Astrocyte (in vitro differentiated cells and primary cell): ENCODE data around the gene MAST2. TPM values are rescaled to one million over a fixed set of nuclear protein-coding genes. Genes with fewer than 3 reads are reported as not detected.
"Not testable (repeated sequence)": the region's sequence is repeated elsewhere in the genome, so short reads cannot be mapped to it uniquely, and the experiment has no call there.

Source experiments
- DNase-seq: peaks from one replicate; pipeline ENCODE4 v3.0.0-alpha.2; 2010; ENCODE audit warnings: low read depth
- FAIRE-seq: peaks from 2 replicates; lab custom pipeline; 2011; peaks lifted over from hg19 to GRCh38; lab: Jason Lieb, UNC
- H2AFZ ChIP-seq: 2 replicates; pipeline ENCODE4 v1.6.0; 2012; ENCODE audit warnings: low read depth, low read length, inconsistent platforms
- H3K27ac ChIP-seq: 2 replicates; pipeline ENCODE4 v1.5.1; 2011; ENCODE audit warnings: low read depth, low read length, inconsistent platforms
- H3K27me3 ChIP-seq: 2 replicates; pipeline ENCODE4 v1.6.0; 2011; ENCODE audit warnings: low read length, inconsistent platforms; ENCODE audit not compliant: insufficient read depth
- H3K36me3 ChIP-seq: 2 replicates; pipeline ENCODE4 v1.5.1; 2011; ENCODE audit warnings: low read length, inconsistent platforms; ENCODE audit not compliant: insufficient read depth
- H3K4me1 ChIP-seq: 2 replicates; pipeline ENCODE4 v1.5.1; 2011; ENCODE audit warnings: low read length, inconsistent platforms; ENCODE audit not compliant: insufficient read depth
- H3K4me2 ChIP-seq: 2 replicates; pipeline ENCODE4 v1.6.0; 2012; ENCODE audit warnings: low read length, inconsistent platforms
- H3K4me3 ChIP-seq: 2 replicates; pipeline ENCODE4 v1.5.1; 2011; ENCODE audit warnings: low read depth, mild to moderate bottlenecking, low read length, inconsistent platforms; ENCODE audit not compliant: insufficient read depth
- H3K79me2 ChIP-seq: 2 replicates; pipeline ENCODE4 v1.6.0; 2012; ENCODE audit warnings: mild to moderate bottlenecking, low read length, inconsistent platforms; ENCODE audit not compliant: insufficient read depth
- H3K9ac ChIP-seq: 2 replicates; pipeline ENCODE4 v1.6.0; 2012; ENCODE audit warnings: mild to moderate bottlenecking, low read length, inconsistent platforms
- H3K9me3 ChIP-seq: 2 replicates; pipeline ENCODE4 v1.5.1; 2012; ENCODE audit warnings: low read depth, mild to moderate bottlenecking, low read length, inconsistent platforms; ENCODE audit not compliant: insufficient read depth
- H4K20me1 ChIP-seq: 2 replicates; pipeline ENCODE4 v1.6.0; 2012; ENCODE audit warnings: low read length, inconsistent platforms; ENCODE audit not compliant: insufficient read depth
- H3K27ac Mint-ChIP-seq: one replicate; pipeline ENCODE4 v1.8.0; 2021; ENCODE audit warnings: mild to moderate bottlenecking, mixed read lengths; ENCODE audit not compliant: unreplicated experiment
- H3K27me3 Mint-ChIP-seq: one replicate; pipeline ENCODE4 v1.8.0; 2021; ENCODE audit warnings: low read depth, mixed read lengths; ENCODE audit not compliant: unreplicated experiment
- H3K36me3 Mint-ChIP-seq: one replicate; pipeline ENCODE4 v1.8.0; 2021; ENCODE audit warnings: low read depth, mixed read lengths; ENCODE audit not compliant: unreplicated experiment
- H3K4me1 Mint-ChIP-seq: one replicate; pipeline ENCODE4 v1.8.0; 2021; ENCODE audit warnings: low read depth, mixed read lengths; ENCODE audit not compliant: unreplicated experiment
- H3K4me3 Mint-ChIP-seq: one replicate; pipeline ENCODE4 v1.8.0; 2021; ENCODE audit warnings: mild to moderate bottlenecking, moderate library complexity, mixed read lengths; ENCODE audit not compliant: unreplicated experiment
- H3K9me3 Mint-ChIP-seq: one replicate; pipeline ENCODE4 v1.8.0; 2021; ENCODE audit warnings: mild to moderate bottlenecking, mixed read lengths; ENCODE audit not compliant: unreplicated experiment
- EZH2 ChIP-seq: IDR thresholded peaks from 2 replicates; pipeline ENCODE4 v1.6.1; 2012; ENCODE audit warnings: mild to moderate bottlenecking, low read length, inconsistent platforms; ENCODE audit not compliant: insufficient read depth
- total RNA-seq: library from RNA; stranded (reverse); gene quantifications from 2 replicates; pipeline ENCODE4 v1.2.1, GENCODE V29; 2021
- TF ChIP-seq, protein P1 (sequence below): IDR thresholded peaks from 2 replicates; pipeline ENCODE4 v1.5.1; 2011; ENCODE audit warnings: low read depth, mild to moderate bottlenecking, inconsistent platforms, low read length, moderate library complexity; ENCODE audit not compliant: insufficient read depth

The MAST2 gene
- total RNA-seq, 1 donor from 2014 or later = 41.0 TPM

DNA sequence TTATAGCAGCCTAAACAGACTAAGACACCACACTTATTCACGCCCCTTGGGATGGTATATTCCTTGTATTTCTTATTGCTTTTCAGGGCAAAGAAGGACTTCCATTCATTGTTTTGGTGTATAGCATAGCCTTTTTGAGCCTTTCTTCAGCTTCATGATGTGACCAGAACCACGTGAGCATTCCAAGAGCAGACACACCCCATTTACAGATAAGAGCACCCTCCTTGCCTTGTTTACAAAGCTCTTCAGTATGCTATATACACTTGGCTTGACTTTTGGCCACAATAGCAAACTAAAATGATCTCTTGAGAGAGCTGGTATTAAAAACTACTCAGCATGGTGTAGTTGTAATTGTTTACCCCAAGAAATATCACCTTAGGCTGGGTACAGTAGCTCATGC, 250.3 kb downstream of the MAST2 start:
- no peak for TF ChIP-seq EZH2
- TF ChIP-seq, protein P1, sequence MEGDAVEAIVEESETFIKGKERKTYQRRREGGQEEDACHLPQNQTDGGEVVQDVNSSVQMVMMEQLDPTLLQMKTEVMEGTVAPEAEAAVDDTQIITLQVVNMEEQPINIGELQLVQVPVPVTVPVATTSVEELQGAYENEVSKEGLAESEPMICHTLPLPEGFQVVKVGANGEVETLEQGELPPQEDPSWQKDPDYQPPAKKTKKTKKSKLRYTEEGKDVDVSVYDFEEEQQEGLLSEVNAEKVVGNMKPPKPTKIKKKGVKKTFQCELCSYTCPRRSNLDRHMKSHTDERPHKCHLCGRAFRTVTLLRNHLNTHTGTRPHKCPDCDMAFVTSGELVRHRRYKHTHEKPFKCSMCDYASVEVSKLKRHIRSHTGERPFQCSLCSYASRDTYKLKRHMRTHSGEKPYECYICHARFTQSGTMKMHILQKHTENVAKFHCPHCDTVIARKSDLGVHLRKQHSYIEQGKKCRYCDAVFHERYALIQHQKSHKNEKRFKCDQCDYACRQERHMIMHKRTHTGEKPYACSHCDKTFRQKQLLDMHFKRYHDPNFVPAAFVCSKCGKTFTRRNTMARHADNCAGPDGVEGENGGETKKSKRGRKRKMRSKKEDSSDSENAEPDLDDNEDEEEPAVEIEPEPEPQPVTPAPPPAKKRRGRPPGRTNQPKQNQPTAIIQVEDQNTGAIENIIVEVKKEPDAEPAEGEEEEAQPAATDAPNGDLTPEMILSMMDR = no peak
- no peak for FAIRE-seq

DNA sequence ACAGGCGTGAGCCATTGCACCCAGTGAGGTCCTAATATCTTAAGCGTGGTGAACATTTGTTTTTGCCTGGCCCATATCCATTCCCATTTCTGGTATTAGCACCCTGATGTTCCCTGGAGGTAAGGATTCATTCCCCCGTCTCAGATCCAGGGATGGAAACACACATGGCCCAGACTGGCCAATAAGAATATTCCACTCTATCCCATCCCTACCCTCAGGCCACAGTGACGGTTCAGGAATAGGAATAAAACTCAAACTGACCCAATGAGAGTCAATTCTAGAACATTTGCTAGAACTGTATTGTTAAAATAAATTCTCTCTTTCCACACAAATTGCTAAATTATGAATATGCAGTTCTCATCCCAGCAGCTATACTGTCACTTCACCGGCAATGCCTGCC, 252.9 kb downstream of the MAST2 start:
- H3K27me3 Mint-ChIP-seq = no peaks in the 10 kb centered on the region
- no peak for DNase-seq
- no peaks in the 10 kb centered on the region for H3K4me1 Mint-ChIP-seq
- Histone ChIP-seq H4K20me1 (no peaks in the 10 kb centered on the region), H3K4me1 (no peaks in the 10 kb centered on the region), H3K27me3 (no peaks in the 10 kb centered on the region), H3K79me2 (no peaks in the 10 kb centered on the region), H2AFZ (no peak overlapping the region), H3K27ac (no peak overlapping the region), H3K4me2 (no peak overlapping the region), H3K9me3 (no peaks in the 10 kb centered on the region), H3K36me3 (peaks cover 8% of the 10 kb centered on the region), H3K4me3 (no peak overlapping the region), H3K9ac (no peak overlapping the region)
- H3K27ac Mint-ChIP-seq = no peak overlapping the region
- no peak for TF ChIP-seq EZH2
- TF ChIP-seq, protein P1 = no peak
- peaks cover 1% of the 10 kb centered on the region for H3K9me3 Mint-ChIP-seq
- H3K4me3 Mint-ChIP-seq = no peak overlapping the region
- FAIRE-seq = no peak
- peaks cover 27% of the 10 kb centered on the region for H3K36me3 Mint-ChIP-seq

More for the DNA sequence above, 250.3 kb downstream of the MAST2 start:
- Mint-ChIP-seq H3K36me3 (peaks cover 27% of the 10 kb centered on the region), H3K9me3 (peaks cover 1% of the 10 kb centered on the region), H3K4me1 (no peaks in the 10 kb centered on the region), H3K27me3 (no peaks in the 10 kb centered on the region), H3K27ac (no peak overlapping the region), H3K4me3 (no peak overlapping the region)
- H3K79me2 ChIP-seq = no peaks in the 10 kb centered on the region
- H3K27me3 ChIP-seq = no peaks in the 10 kb centered on the region
- H3K4me3 ChIP-seq = no peak overlapping the region
- peaks cover 3% of the 10 kb centered on the region for H3K36me3 ChIP-seq
- H3K4me2 ChIP-seq = no peak overlapping the region
- no peaks in the 10 kb centered on the region for H3K4me1 ChIP-seq
- no peaks in the 10 kb centered on the region for H3K9me3 ChIP-seq
- DNase-seq = no peak
- H3K9ac ChIP-seq = no peak overlapping the region
- no peak overlapping the region for H3K27ac ChIP-seq
- no peak overlapping the region for H2AFZ ChIP-seq
- H4K20me1 ChIP-seq = no peaks in the 10 kb centered on the region

DNA sequence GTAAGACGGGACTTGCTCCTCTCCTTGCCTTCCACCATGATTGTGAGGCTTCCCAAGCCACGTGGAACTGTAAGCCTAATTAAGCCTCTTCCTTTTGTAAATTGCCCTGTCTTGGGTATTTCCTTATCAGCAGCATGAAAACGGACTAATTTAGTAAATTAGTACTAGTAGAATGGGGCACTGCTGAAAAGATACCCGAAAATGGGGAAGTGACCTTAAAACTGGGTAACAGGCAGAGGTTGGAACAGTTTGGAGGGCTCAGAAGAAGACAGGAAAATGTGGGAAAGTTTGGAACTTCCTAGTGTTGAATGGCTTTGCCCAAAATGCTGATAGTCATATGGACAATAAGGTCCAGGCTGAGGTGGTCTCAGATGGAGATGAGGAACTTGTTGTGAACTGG, 253.8 kb downstream of the MAST2 start:
- not testable (repeated sequence) for H3K79me2 ChIP-seq, H3K27ac Mint-ChIP-seq, FAIRE-seq, H3K27me3 Mint-ChIP-seq, H3K9ac ChIP-seq, H3K27ac ChIP-seq, H3K4me2 ChIP-seq, H3K4me3 ChIP-seq, H3K27me3 ChIP-seq, H3K4me3 Mint-ChIP-seq, H3K4me1 ChIP-seq, H3K9me3 ChIP-seq, H3K36me3 ChIP-seq, DNase-seq, H3K4me1 Mint-ChIP-seq, H4K20me1 ChIP-seq, H2AFZ ChIP-seq, H3K9me3 Mint-ChIP-seq
- H3K36me3 Mint-ChIP-seq = peaks cover 30% of the 10 kb centered on the region
